Measurements from ENCODE around the gene TMEM205. TPM values are rescaled to one million over a fixed set of nuclear protein-coding genes. Genes with fewer than 3 reads are reported as not detected.
"Not testable (repeated sequence)": the region's sequence is repeated elsewhere in the genome, so short reads cannot be mapped to it uniquely, and the experiment has no call there.

Gene TMEM205
- total RNA-seq, 1 donor from 2014 or later, result 49.8 TPM

GRCh38 chr19:11373166-11373884 lies 27.3 kb upstream of the TMEM205 start:
- peak; percentile 74 for DNase-seq (ENCODE audit: low spot score)

- DNase-seq (ENCODE audit: low spot score), result no peak
These were observed 24.7 kb upstream of the TMEM205 start for GRCh38 chr19:11370744-11371143.

DNA sequence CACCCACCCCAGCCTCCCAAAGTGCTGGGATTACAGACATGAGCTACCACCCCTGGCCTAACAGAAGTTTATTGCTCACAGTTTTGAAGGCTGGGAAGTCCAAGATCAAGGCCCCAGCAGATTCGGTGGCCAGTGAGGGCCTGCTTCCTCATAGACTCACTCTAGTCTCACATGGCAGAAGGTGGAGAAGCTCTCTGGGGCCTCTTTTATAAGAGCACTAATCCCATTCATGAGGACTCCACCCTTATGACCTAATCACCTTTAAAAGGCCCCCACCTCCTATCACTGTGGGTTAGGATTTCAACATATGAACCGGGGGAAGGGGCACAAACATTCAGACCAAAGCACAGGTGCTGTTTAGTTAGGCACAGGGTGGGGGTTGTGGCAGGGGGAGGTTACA lies 21.5 kb upstream of the TMEM205 start:
- no peak for DNase-seq (ENCODE audit: low spot score)

- DNase-seq (ENCODE audit: low spot score), result no peak
These were observed 19.6 kb upstream of the TMEM205 start for GRCh38 chr19:11365557-11366117.

DNA sequence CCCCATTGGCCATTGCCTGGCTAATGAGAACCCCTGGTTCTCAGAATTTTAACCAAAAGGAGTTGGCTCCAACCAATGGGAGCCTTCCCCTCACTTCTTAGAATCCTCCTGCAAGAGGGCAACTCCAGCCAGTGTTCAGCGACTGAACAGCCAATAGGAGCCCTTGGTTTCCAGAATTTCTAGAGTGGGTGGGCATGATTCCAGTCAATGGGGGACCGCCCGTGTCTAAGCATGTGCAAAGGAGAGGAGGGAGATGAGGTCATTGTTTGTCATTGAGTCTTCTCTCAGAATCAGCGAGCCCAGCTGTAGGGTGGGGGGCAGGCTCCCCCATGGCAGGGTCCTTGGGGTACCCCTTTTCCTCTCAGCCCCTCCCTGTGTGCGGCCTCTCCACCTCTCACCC lies 18.9 kb upstream of the TMEM205 start:
- DNase-seq (ENCODE audit: low spot score), result no peak

DNA sequence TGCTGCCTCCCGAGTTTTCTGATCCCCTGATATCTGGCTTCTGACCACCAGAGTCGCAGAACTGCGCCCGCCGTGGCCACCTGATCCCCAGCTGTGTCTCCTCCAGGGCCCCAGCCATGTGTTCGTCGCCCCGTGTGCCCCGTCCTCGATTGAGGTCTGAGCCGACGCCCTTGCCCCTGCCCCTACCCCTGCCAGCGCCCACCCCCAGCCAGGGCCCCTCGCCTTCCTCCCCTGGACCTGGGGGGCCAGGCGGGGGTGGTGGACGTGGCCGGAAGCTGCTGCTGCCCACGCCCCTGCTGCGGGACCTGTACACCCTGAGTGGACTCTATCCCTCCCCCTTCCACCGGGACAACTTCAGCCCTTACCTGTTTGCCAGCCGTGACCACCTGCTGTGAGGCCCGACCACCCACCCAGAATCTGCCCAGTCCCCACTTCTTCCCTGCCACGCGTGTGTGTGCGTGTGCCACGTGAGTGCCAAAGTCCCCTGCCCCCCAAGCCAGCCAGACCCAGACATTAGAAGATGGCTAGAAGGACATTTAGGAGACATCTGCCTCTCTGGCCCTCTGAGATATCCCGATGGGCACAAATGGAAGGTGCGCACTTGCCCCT lies 18.3 kb upstream of the TMEM205 start:
- DNase-seq (ENCODE audit: low spot score), result no peak

DNA sequence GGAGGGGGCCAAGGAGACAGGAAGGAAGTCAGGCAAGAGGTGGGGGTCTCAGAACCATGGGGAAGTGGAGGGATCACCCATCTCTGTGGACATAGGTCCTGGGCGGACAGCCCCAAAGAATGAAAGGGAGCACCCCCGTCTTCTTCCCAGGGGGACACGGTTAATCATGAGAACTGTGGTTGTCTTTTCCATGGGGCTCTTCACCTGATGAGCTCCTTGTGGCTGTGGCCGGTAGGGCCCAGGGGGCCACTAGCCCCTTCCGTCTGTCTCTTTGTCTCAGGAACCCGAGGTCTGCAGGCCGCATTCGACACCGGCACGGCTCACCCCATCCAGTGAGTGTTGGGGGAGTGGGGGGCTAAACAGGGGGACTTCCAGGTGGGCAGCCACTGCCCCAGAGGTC lies 17.8 kb upstream of the TMEM205 start:
- no peak for DNase-seq (ENCODE audit: low spot score)

- DNase-seq (ENCODE audit: low spot score), result no peak
These were observed 16.0 kb upstream of the TMEM205 start for GRCh38 chr19:11361771-11362731.

DNA sequence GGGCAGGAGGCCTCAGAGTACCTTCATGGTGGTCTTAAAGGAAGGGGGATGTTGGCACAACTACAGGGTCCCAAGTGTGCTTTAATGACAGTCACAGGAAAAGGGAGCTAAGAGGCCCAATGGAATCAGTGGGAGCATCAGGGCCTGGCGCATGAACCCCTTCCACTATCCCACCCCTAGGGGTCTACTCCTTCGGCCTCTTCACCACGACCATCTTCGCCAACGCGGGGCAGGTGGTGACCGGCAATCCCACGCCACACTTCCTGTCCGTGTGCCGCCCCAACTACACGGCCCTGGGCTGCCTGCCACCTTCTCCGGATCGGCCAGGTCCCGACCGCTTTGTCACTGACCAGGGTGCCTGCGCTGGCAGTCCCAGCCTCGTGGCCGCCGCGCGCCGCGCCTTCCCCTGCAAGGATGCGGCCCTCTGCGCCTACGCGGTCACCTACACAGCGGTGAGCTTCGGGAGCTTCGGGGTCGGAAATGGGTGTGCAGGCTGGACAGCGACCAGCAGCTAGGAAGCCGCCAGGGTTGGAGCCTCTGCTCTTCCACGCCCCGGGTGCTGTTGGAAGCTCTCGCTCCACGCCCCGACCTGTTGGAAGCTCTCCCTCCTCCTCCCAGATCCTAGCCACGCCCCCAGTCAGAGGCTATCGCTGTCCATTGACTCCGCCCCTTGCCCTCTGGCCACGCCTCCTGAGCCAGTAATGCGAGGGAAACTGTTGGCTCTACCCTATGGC lies 15.1 kb upstream of the TMEM205 start:
- DNase-seq (ENCODE audit: low spot score), result no peak

DNA sequence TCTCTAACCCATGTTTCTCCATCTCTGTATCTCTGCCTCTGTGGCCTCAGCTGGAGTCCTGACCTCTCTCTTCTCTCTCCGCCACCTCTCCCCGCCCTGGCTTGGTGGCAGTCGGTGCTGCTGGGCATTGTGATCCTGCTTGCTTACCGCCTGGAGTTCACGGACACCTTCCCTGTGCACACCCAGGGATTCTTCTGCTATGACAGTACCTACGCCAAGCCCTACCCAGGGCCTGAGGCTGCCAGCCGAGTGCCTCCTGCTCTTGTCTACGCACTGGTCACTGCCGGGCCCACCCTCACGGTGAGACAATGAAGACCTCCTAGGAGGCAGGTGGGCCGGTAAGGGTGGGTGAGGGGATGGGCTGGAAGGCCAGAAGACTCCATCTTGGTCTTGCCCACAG lies 13.4 kb upstream of the TMEM205 start:
- DNase-seq (ENCODE audit: low spot score), result no peak

DNA sequence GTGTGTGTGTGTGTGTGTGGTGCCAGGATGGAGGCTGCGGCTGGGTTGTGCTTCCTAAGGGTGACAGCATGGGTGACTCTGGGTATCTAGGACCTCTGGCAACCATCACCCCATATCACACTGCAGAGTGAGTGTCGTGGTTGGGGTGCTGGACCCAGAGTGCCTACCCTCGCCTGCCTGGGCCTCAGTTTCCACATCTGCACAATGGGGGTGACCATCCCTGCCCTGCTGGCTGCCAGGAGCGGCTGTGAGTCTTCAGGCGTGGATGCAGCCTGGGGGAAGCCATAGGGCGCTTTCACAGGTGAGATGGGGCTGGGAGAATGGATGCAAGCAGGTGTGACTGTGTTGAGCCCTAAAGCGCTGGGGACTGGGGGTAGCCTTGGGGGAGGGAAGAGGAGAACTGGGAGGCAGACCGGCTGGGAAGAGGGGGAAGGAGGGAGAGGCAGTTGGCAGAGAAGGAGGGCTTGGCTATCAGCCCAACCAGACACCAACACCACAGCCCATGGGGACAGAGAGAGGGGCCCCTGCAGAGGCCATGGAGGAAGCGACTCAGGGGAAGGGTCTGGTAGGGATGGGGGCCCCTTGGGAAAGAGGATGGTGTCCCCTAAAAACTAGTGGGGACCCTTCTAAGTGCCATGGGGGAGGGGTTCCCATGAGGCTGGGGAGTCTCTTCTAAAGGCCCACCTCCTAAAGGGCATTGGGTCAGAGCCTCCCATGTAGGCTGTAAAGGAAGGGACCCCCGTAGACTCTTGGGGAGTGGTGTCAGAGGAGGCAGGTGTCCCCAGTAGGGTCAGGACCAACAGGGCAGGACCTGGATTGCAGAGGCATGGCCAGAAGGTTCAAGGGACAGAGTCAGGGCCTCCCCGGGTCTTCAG lies 10.8 kb upstream of the TMEM205 start:
- DNase-seq (ENCODE audit: low spot score), result no peak

- no peak for DNase-seq (ENCODE audit: low spot score)
These were observed 10.0 kb upstream of the TMEM205 start for GRCh38 chr19:11356074-11356397.

GRCh38 chr19:11355160-11356073 lies 9.3 kb upstream of the TMEM205 start, which contains the start of gene PLPPR2:
PLPPR2 (plus strand) TSS chr19:11355432; CDS start chr19:11357674, 2,242 bp downstream.
- DNase-seq (ENCODE audit: low spot score), result peak; percentile 91

- not testable (repeated sequence) for DNase-seq (ENCODE audit: low spot score)
These were observed 8.0 kb upstream of the TMEM205 start for GRCh38 chr19:11354102-11354501.

DNA sequence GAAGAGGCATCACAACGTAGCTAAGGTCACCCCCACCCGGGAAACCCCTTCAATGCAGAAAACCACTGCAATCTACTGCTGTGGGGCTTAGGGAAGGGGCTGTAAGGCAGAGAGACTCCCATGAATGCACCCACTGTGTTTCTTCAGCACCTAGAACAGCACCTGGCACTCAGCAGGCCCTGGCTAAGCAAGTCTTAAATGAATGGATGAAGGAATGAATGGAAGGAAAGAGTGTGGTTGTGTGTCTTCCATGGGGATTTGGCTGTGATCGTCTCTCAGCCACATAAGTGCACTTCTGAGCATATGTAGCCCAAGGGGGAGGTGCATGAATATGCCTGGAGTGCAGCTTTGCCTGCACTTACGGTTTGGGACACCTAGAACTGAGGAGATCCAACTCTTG lies 3.1 kb upstream of the TMEM205 start:
- no peak for DNase-seq (ENCODE audit: low spot score)

DNA sequence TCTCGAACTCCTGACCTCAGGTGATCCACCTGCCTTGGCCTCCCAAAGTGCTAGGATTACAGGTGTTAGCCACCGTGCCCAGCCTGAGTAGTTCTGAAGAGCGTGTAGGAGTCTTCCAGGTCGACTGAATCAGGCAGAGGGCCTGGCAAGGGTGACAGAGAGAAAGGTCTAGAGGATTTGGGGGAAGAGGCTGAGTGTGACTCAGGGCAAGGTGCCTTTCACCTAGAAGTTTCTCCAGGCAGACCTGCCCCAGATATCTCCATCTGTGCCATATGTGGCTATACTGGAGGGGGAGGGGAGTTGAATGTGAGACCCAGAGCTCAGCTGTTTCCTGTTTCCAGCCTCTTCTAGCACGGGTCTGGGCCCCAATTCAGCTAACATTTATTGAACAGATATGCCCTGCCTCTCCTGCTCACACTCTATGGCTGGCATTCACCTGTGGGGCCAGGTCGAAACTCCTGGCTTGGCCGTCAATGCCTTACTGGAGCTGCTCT lies 1.5 kb upstream of the TMEM205 start:
- DNase-seq (ENCODE audit: low spot score), result no peak

- DNase-seq (ENCODE audit: low spot score), result no peak
These were observed 805 bp downstream of the TMEM205 start for GRCh38 chr19:11345122-11345803.

DNA sequence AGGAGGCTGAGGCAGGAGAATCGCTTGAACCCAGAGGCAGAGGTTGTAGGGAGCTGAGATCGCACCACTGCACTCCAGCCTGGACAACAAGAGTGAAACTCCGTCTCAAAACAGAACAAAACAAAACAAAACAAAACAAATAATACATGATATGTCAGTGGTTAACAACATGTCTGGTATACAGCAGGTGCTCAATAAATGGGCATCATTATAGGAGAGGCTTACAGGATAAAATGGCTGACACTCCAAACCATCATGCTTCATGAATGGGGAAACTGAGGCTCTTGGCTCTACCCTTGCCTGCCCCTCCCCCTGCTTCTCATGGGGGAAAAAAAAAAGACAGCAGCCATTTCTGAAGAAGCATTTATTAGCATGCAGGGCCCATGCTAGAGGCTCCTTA lies 3.6 kb downstream of the TMEM205 start:
- DNase-seq (ENCODE audit: low spot score), result no peak

- not testable (repeated sequence) for DNase-seq (ENCODE audit: low spot score)
These were observed 6.0 kb downstream of the TMEM205 start for GRCh38 chr19:11340099-11340467.

Data from umbilical cord (tissue), 2 donors.